Uterus (tissue), 4 donors: ENCODE data around the gene ACOXL. TPM values are rescaled to one million over a fixed set of nuclear protein-coding genes. Genes with fewer than 3 reads are reported as not detected.

ENCODE experiments used
- DNase-seq, 2 donors: peaks; one replicate each; pipeline ENCODE4 v3.0.0-alpha.2; 2019 to 2020
- H3K27ac ChIP-seq, 2 donors: fragments of 200-600 bp; sonication (generic); 1 replicate in 1 of 2; 2 replicates in 1 of 2; pipeline ENCODE4 v1.5.1; 2016 to 2018
- H3K27me3 ChIP-seq, 2 donors: fragments of 200-600 bp; sonication (generic); one replicate each; pipeline ENCODE4 v1.5.1; 2018 to 2019; ENCODE audit warnings: control low read depth in 1 of 2
- H3K36me3 ChIP-seq, 2 donors: fragments of 200-600 bp; sonication (generic); one replicate each; pipeline ENCODE4 v1.5.1; 2019; ENCODE audit warnings: control low read depth in 1 of 2
- H3K4me1 ChIP-seq, 2 donors: fragments of 200-600 bp; sonication (generic); one replicate each; pipeline ENCODE4 v1.5.1; 2018 to 2019; ENCODE audit warnings: control low read depth in 1 of 2
- H3K4me3 ChIP-seq, 2 donors: fragments of 200-600 bp; sonication (generic); 1 replicate in 1 of 2; 2 replicates in 1 of 2; pipeline ENCODE4 v1.5.1; 2018 to 2019; ENCODE audit warnings: mild to moderate bottlenecking in 1 of 2
- H3K9me3 ChIP-seq, 2 donors: fragments of 200-600 bp; sonication (generic); one replicate each; pipeline ENCODE4 v1.5.1; 2019; ENCODE audit warnings: control low read depth in 1 of 2
- POLR2A ChIP-seq, 2 donors: fragments of 450-650 bp; IDR thresholded peaks; one replicate each; pipeline ENCODE4 v1.6.1; 2016; ENCODE audit warnings: antibody characterized with exemption in 2 of 2, mild to moderate bottlenecking in 1 of 2, moderate library complexity in 1 of 2
- intact Hi-C: fragments of 100-400 bp; cut with DNase I; formaldehyde crosslinking; loops from one replicate; pipeline ENCODE4 v1.15.1; 2023; ENCODE audit warnings: low total_unique reads
- total RNA-seq, 4 donors: library from RNA; depleted of rRNA in 3 of 4; stranded (reverse); fragments of >200 nt in 3 of 4; gene quantifications; one replicate each; pipeline versions ENCODE4 v1.1.0 to v1.2.4, GENCODE V29; 2014 to 2023
- TF ChIP-seq, protein P1 (sequence below), 4 experiments: fragments of 200-600 bp in 2 of 4; fragments of 450-650 bp in 2 of 4; sonication (generic) in 2 of 4; IDR thresholded peaks; one replicate each; pipeline ENCODE4 v1.5.1; 2016 to 2019; ENCODE audit warnings: antibody characterized with exemption in 4 of 4, mild to moderate bottlenecking in 2 of 4, moderate library complexity in 1 of 4
- donor health status: DM: yes; HTN: yes; CAD: no.

ACOXL gene
- total RNA-seq, 4 donors from 2014 or later: 0.18 to 0.41 TPM; not detected in 2

DNA sequence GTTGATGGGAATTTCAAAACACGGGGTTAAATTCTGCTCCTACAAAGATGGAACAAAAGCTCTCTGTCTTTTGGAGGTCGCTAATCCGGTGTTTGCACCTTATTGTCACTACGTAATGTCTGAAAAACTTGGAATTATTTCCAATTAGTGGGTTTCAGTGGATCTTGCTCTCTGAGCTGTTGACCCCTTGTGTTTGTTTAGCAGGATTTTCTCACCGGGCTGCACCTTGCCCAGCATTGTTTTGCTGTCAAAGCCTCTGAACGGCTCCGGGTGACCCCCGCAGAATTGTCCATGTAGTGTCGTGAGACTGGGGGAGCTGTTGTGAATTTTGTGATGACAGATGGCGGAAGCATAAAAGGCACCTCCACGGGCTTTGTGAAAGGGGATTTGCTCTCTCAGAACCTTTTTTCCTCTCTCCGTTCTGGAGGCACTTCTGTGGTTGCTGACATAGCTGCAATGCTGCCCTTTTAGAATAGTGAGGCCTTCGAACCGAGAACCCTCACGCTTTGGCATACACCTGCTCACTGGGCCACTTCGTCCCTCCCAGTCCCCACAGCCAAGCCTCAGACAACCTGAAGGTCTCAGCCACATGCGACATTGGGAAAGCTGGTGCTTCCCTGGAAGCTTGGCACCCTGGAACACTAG lies 129.4 kb downstream of the ACOXL start:
- no peaks in the 10 kb centered on the region for H3K9me3 ChIP-seq
- no peak for TF ChIP-seq POLR2A (IDR thresholded peaks at IDR 0.05)
- intact Hi-C loops: no loop called here
- no peak for DNase-seq
- no peak overlapping the region for H3K4me3 ChIP-seq
- no peak overlapping the region for H3K27ac ChIP-seq
- H3K4me1 ChIP-seq: no peaks in the 10 kb centered on the region
- no peaks in the 10 kb centered on the region for H3K36me3 ChIP-seq
- H3K27me3 ChIP-seq: no peaks in the 10 kb centered on the region

DNA sequence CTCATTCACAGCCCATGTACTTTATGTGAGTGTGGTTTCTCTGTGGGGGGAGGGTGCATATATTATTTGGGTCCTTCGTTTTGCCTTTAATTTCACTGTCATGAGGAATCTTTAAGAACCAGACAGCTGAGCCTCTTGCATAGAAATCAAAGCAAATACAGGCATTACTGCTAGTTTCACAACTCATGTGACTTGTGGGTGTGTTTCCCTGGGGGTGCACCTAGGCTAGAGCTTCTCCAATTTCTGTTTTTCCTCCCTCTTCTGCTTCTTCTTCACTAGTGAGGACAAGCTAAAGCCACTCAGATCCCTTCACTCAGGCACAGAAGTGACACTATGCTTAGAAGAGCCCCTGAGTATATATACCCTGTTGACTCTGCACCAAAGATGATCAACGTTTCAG lies 131.4 kb downstream of the ACOXL start:
- Histone ChIP-seq H3K27me3 (no peaks in the 10 kb centered on the region), H3K4me1 (no peaks in the 10 kb centered on the region), H3K9me3 (no peaks in the 10 kb centered on the region), H3K4me3 (no peak overlapping the region), H3K27ac (no peak overlapping the region), H3K36me3 (no peaks in the 10 kb centered on the region)
- no peak for TF ChIP-seq POLR2A (IDR thresholded peaks at IDR 0.05)
- TF ChIP-seq, protein P1, sequence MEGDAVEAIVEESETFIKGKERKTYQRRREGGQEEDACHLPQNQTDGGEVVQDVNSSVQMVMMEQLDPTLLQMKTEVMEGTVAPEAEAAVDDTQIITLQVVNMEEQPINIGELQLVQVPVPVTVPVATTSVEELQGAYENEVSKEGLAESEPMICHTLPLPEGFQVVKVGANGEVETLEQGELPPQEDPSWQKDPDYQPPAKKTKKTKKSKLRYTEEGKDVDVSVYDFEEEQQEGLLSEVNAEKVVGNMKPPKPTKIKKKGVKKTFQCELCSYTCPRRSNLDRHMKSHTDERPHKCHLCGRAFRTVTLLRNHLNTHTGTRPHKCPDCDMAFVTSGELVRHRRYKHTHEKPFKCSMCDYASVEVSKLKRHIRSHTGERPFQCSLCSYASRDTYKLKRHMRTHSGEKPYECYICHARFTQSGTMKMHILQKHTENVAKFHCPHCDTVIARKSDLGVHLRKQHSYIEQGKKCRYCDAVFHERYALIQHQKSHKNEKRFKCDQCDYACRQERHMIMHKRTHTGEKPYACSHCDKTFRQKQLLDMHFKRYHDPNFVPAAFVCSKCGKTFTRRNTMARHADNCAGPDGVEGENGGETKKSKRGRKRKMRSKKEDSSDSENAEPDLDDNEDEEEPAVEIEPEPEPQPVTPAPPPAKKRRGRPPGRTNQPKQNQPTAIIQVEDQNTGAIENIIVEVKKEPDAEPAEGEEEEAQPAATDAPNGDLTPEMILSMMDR (IDR thresholded peaks at IDR 0.05): no peak
- no peak for DNase-seq
- intact Hi-C loops: no loop called here

DNA sequence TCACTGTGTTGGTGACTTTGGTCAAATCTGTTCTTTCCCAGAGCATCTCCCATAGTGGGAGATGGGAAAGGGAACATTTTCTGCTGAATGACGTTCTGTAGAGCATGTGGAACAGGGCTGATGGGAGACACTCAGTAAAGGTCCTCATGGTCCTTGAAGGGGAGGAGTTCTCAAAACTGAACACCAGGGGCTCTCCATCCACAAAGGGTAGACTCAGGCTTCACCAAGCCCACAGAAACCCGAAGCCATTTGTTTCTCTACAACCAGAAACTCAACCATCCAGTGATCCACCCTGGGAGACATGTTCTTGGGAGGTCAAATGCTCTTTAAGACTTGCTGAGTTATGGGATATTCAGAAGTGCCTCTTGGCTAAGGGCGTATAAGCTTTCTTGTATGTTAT lies 131.8 kb downstream of the ACOXL start:
- Histone ChIP-seq H3K27ac (no peak overlapping the region), H3K36me3 (no peaks in the 10 kb centered on the region), H3K4me1 (no peaks in the 10 kb centered on the region), H3K9me3 (no peaks in the 10 kb centered on the region), H3K4me3 (no peak overlapping the region), H3K27me3 (no peaks in the 10 kb centered on the region)
- intact Hi-C loops: no loop called here
- no peak for DNase-seq
- TF ChIP-seq, protein P1 (IDR thresholded peaks at IDR 0.05): no peak
- no peak for TF ChIP-seq POLR2A (IDR thresholded peaks at IDR 0.05)

DNA sequence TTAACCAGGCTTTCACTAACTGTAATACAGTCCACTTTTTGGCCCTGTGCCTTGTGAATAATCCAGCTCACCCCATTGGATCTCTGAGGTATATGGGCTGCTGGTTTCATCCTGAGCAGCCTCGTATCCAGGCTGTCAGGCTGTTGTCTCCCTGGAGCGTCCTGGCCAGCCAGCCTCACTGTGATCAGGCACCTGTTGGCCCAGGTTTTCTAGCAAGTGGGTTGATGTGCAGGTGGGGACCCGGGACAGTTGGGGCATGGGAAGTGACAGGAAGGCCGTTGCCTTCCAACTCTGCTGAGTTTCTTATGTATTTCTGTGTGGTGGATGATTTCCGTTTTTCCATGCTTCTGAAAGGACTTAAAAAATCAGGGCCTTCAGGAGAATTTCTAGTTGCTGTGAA lies 132.4 kb downstream of the ACOXL start:
- H3K27me3 ChIP-seq: no peaks in the 10 kb centered on the region
- intact Hi-C loops: no loop called here
- H3K36me3 ChIP-seq: no peaks in the 10 kb centered on the region
- TF ChIP-seq, protein P1 (IDR thresholded peaks at IDR 0.05): no peak
- TF ChIP-seq POLR2A (IDR thresholded peaks at IDR 0.05): no peak
- no peak overlapping the region for H3K27ac ChIP-seq
- H3K4me3 ChIP-seq: no peak overlapping the region
- no peaks in the 10 kb centered on the region for H3K9me3 ChIP-seq
- no peak for DNase-seq
- H3K4me1 ChIP-seq: no peaks in the 10 kb centered on the region

DNA sequence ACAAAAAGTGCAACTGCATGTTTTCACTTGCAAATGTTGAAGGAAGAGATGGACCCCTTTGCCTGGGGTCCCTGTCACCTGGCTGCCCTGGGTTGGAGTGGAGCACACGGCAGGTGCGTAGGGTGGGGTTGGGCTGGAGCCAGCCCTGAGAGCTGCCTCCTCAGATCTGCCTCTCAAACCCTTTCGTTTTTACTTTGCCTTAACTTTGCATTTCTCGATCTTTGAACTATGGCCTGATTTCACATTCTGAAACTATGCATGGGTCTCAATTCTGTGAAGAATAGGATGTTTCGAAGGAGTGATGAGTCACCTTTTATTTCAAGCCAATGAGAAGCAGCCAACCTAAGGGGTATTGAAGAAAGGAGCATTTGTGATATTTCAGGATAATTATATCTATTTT lies 132.8 kb downstream of the ACOXL start:
- no peak overlapping the region for H3K4me3 ChIP-seq
- H3K9me3 ChIP-seq: no peaks in the 10 kb centered on the region
- intact Hi-C loops: no loop called here
- TF ChIP-seq POLR2A (IDR thresholded peaks at IDR 0.05): no peak
- TF ChIP-seq, protein P1 (IDR thresholded peaks at IDR 0.05): no peak
- no peaks in the 10 kb centered on the region for H3K36me3 ChIP-seq
- DNase-seq: no peak
- H3K27me3 ChIP-seq: no peaks in the 10 kb centered on the region
- H3K27ac ChIP-seq: no peak overlapping the region
- H3K4me1 ChIP-seq: no peaks in the 10 kb centered on the region

DNA sequence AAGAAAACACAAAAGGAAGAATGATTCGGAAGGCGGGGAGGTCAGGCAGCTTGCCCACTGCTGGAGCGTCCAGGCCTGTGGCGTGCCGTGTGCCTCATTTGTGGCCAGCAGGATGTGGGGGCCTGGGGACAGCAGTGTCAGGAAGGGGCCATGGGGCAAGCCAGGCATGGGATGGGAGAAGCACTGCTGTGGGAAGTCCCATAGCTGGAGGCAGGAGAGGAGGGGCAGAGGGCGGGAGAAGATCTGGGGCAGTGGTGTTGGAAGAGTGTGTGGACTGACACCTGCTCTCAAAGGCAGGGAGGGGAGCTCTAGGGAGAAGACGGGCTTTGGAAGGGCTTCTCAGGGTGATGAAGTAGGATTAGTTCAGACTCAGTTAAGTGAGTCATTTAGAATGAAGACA lies 133.7 kb downstream of the ACOXL start:
- intact Hi-C loops: no loop called here
- no peak for TF ChIP-seq POLR2A (IDR thresholded peaks at IDR 0.05)
- TF ChIP-seq, protein P1 (IDR thresholded peaks at IDR 0.05): no peak
- Histone ChIP-seq H3K4me1 (no peaks in the 10 kb centered on the region), H3K4me3 (no peak overlapping the region), H3K9me3 (no peaks in the 10 kb centered on the region), H3K36me3 (no peaks in the 10 kb centered on the region), H3K27ac (no peak overlapping the region), H3K27me3 (no peaks in the 10 kb centered on the region)
- DNase-seq: no peak
